ENCODE measurements around the gene NCAPG2. TPM values are rescaled to one million over a fixed set of nuclear protein-coding genes. Genes with fewer than 3 reads are reported as not detected.

The NCAPG2 gene
- total and polyA plus RNA-seq, 2 donors from 2014 or later: 1.3 to 6.3 TPM

- no peak overlapping the region for H3K27ac ChIP-seq (ENCODE audit: low read depth in 2 of 2, low read length in 2 of 2)
These were observed 112.7 kb downstream of the NCAPG2 start for GRCh38 chr7:158591944-158592343.

GRCh38 chr7:158590181-158590530 lies 114.4 kb downstream of the NCAPG2 start:
- no peaks in the 10 kb centered on the region for H3K36me3 ChIP-seq (ENCODE audit: control insufficient read depth in 2 of 3, insufficient read depth in 3 of 3, low read length in 3 of 3)
- peaks cover 0 to 13% (median 0%) of the 10 kb centered on the region in 3 donors for H3K4me1 ChIP-seq (ENCODE audit: control insufficient read depth in 2 of 3, insufficient read depth in 2 of 3, low read depth in 1 of 3, low read length in 3 of 3)
- no peak for TF ChIP-seq CTCF (IDR thresholded peaks at IDR 0.05; ENCODE audit: borderline replicate concordance, extremely low read depth, insufficient read depth)
- no peak overlapping the region for H3K9ac ChIP-seq (ENCODE audit: low read length in 3 of 3)
- peaks cover 10% of the 10 kb centered on the region for H3K27me3 ChIP-seq (ENCODE audit: control insufficient read depth, insufficient read depth, low read length)
- no peak overlapping the region for H3K4me3 ChIP-seq (ENCODE audit: low read length in 3 of 3)
- no peak for FAIRE-seq
- H3K27ac ChIP-seq (ENCODE audit: low read depth in 2 of 2, low read length in 2 of 2): no peak overlapping the region
- no peak for DNase-seq
- intact Hi-C loops (cut with DNase I): no loop called here
- H3K9me3 ChIP-seq (ENCODE audit: control insufficient read depth in 2 of 3, insufficient read depth in 1 of 3, low read length in 3 of 3): peaks cover 0 to 2% (median 0%) of the 10 kb centered on the region in 3 donors

More at GRCh38 chr7:158591944-158592343, 112.7 kb downstream of the NCAPG2 start:
- intact Hi-C loops (cut with DNase I): no loop called here
- Histone ChIP-seq H3K4me1 (ENCODE audit: control insufficient read depth in 2 of 3, insufficient read depth in 2 of 3, low read depth in 1 of 3, low read length in 3 of 3) (no peaks in the 10 kb centered on the region), H3K27me3 (ENCODE audit: control insufficient read depth, insufficient read depth, low read length) (no peaks in the 10 kb centered on the region), H3K4me3 (ENCODE audit: low read length in 3 of 3) (no peak overlapping the region), H3K9ac (ENCODE audit: low read length in 3 of 3) (no peak overlapping the region), H3K9me3 (ENCODE audit: control insufficient read depth in 2 of 3, insufficient read depth in 1 of 3, low read length in 3 of 3) (peaks cover 0 to 2% (median 0%) of the 10 kb centered on the region in 3 donors), H3K36me3 (ENCODE audit: control insufficient read depth in 2 of 3, insufficient read depth in 3 of 3, low read length in 3 of 3) (no peaks in the 10 kb centered on the region)
- TF ChIP-seq CTCF (IDR thresholded peaks at IDR 0.05; ENCODE audit: borderline replicate concordance, extremely low read depth, insufficient read depth): no peak
- no peak for DNase-seq
- no peak for FAIRE-seq

GRCh38 chr7:158589653-158590052 lies 115.0 kb downstream of the NCAPG2 start:
- no peaks in the 10 kb centered on the region for H3K36me3 ChIP-seq (ENCODE audit: control insufficient read depth in 2 of 3, insufficient read depth in 3 of 3, low read length in 3 of 3)
- no peak overlapping the region for H3K9ac ChIP-seq (ENCODE audit: low read length in 3 of 3)
- intact Hi-C loops (cut with DNase I): no loop called here
- no peak overlapping the region for H3K27ac ChIP-seq (ENCODE audit: low read depth in 2 of 2, low read length in 2 of 2)
- FAIRE-seq: no peak
- H3K27me3 ChIP-seq (ENCODE audit: control insufficient read depth, insufficient read depth, low read length): peaks cover 15% of the 10 kb centered on the region
- peaks cover 0 to 13% (median 0%) of the 10 kb centered on the region in 3 donors for H3K4me1 ChIP-seq (ENCODE audit: control insufficient read depth in 2 of 3, insufficient read depth in 2 of 3, low read depth in 1 of 3, low read length in 3 of 3)
- no peaks in the 10 kb centered on the region for H3K9me3 ChIP-seq (ENCODE audit: control insufficient read depth in 2 of 3, insufficient read depth in 1 of 3, low read length in 3 of 3)
- no peak overlapping the region for H3K4me3 ChIP-seq (ENCODE audit: low read length in 3 of 3)
- no peak for DNase-seq
- TF ChIP-seq CTCF (IDR thresholded peaks at IDR 0.05; ENCODE audit: borderline replicate concordance, extremely low read depth, insufficient read depth): no peak

- H3K9ac ChIP-seq (ENCODE audit: low read length in 3 of 3): no peak overlapping the region
- peaks cover 0 to 13% (median 0%) of the 10 kb centered on the region in 3 donors for H3K4me1 ChIP-seq (ENCODE audit: control insufficient read depth in 2 of 3, insufficient read depth in 2 of 3, low read depth in 1 of 3, low read length in 3 of 3)
- no peak for TF ChIP-seq CTCF (IDR thresholded peaks at IDR 0.05; ENCODE audit: borderline replicate concordance, extremely low read depth, insufficient read depth)
- DNase-seq (no peak), FAIRE-seq (no peak)
- H3K27ac ChIP-seq (ENCODE audit: low read depth in 2 of 2, low read length in 2 of 2): no peak overlapping the region
- H3K27me3 ChIP-seq (ENCODE audit: control insufficient read depth, insufficient read depth, low read length): peaks cover 17% of the 10 kb centered on the region
- no peaks in the 10 kb centered on the region for H3K36me3 ChIP-seq (ENCODE audit: control insufficient read depth in 2 of 3, insufficient read depth in 3 of 3, low read length in 3 of 3)
- no peak overlapping the region for H3K4me3 ChIP-seq (ENCODE audit: low read length in 3 of 3)
- H3K9me3 ChIP-seq (ENCODE audit: control insufficient read depth in 2 of 3, insufficient read depth in 1 of 3, low read length in 3 of 3): no peaks in the 10 kb centered on the region
- intact Hi-C loops (cut with DNase I): no loop called here
These were observed 115.6 kb downstream of the NCAPG2 start for GRCh38 chr7:158588878-158589442.
